ENCODE data around the gene DYNC1LI1. TPM values are rescaled to one million over a fixed set of nuclear protein-coding genes. Genes with fewer than 3 reads are reported as not detected.

The DYNC1LI1 gene
- total RNA-seq, 2 experiments from 2014 or later: 28.6 to 48.7 TPM

DNA sequence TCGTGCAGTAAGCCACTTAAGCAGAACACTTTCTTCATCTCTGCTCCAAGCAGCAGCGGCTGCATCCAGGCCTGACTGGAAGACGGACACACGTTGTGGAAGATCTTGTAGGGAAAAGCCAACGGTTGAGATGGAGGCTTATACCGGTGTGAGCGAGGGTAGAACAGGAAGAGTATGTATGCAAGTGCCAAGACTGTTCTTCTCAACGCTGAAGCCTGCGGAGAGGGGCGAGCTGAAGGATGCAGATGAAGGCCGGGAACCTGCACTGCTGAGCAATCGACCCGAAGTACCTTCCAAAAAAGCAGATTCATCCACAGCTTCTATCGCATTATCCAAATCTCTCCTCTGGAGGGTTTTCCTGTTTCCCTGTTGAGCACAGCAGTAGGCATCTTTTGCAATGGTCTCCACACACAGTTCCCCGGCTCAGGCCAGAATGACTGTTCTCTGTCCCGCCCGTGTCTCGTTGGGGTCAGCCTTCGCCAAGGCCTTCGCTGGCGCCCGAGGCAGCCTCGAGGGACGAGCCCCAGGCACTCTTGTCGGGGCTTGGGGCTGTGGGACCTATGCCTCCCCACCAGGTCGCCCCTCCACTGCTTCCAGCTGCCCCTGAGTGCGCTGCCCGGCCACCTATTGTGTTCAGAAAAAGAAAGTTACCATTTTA is 22.2 kb upstream of the DYNC1LI1 start:
- no peak overlapping the region for H3K4me2 ChIP-seq (ENCODE audit: low read length)
- no TSS peak for BruUV-seq (replicated peaks)
- CTCF ChIA-PET (ENCODE audit: unreplicated experiment): no interaction called here

DNA sequence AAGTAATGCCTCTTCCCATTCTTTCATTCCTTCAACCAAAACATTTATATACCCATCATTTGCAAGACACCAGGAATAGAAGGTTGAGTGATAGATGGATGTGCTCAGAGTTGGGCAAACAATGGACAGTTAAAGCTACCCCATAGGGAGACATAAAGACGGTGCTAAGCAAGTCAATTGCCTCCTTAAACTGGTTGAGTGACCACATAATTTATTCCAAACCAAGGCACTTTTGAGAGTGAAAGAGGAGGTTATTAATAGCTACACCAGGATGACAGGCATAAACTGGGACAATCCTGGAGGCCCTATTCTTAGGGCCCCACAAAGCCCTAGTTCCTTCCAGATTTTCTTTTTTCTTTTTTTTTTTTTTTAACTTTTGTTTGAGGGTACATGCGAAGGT is 21.4 kb upstream of the DYNC1LI1 start:
- TF ChIP-seq EZH2phosphoT487 (IDR thresholded peaks at IDR 0.05; ENCODE audit: borderline replicate concordance, low read depth, low read length): no peak
- TF ChIP-seq, protein P1, sequence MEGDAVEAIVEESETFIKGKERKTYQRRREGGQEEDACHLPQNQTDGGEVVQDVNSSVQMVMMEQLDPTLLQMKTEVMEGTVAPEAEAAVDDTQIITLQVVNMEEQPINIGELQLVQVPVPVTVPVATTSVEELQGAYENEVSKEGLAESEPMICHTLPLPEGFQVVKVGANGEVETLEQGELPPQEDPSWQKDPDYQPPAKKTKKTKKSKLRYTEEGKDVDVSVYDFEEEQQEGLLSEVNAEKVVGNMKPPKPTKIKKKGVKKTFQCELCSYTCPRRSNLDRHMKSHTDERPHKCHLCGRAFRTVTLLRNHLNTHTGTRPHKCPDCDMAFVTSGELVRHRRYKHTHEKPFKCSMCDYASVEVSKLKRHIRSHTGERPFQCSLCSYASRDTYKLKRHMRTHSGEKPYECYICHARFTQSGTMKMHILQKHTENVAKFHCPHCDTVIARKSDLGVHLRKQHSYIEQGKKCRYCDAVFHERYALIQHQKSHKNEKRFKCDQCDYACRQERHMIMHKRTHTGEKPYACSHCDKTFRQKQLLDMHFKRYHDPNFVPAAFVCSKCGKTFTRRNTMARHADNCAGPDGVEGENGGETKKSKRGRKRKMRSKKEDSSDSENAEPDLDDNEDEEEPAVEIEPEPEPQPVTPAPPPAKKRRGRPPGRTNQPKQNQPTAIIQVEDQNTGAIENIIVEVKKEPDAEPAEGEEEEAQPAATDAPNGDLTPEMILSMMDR (conservative IDR thresholded peaks at IDR 0.05; ENCODE audit: low read length): no peak
- POLR2A ChIA-PET: interaction anchor here (0.7 kb wide), 1 partner anchor 97 kb away, joined by 3 read pairs; no protein-coding TSS in a partner anchor

More for the DNA sequence above, 22.2 kb upstream of the DYNC1LI1 start:
- Histone ChIP-seq H2AFZ (ENCODE audit: low read length) (no peak overlapping the region), H3K9me3 (ENCODE audit: low read length) (no peaks in the 10 kb centered on the region), H4K20me1 (ENCODE audit: insufficient read depth, low read length) (no peaks in the 10 kb centered on the region), H3K79me2 (ENCODE audit: insufficient read depth, low read depth, low read length) (no peaks in the 10 kb centered on the region), H3K36me3 (ENCODE audit: insufficient read depth, low read length) (no peaks in the 10 kb centered on the region), H3K4me3 (ENCODE audit: low read depth, low read length, poor library complexity, severe bottlenecking) (no peak overlapping the region), H3K4me1 (ENCODE audit: insufficient read depth, low read length, poor library complexity, severe bottlenecking) (no peaks in the 10 kb centered on the region), H3K9me2 (ENCODE audit: insufficient read depth, low read length) (no peaks in the 10 kb centered on the region), H3K27ac (ENCODE audit: low read depth, low read length, poor library complexity, severe bottlenecking) (no peak overlapping the region)
- intact Hi-C loops (cut with micrococcal nuclease; ENCODE audit: unreplicated experiment): no loop called here
- no peak for DNase-seq (ENCODE audit: low spot score)
- POLR2A ChIA-PET: no interaction called here
- TF ChIP-seq, protein P1 (conservative IDR thresholded peaks at IDR 0.05; ENCODE audit: low read length): no peak
- no peak for TF ChIP-seq EZH2phosphoT487 (IDR thresholded peaks at IDR 0.05; ENCODE audit: borderline replicate concordance, low read depth, low read length)

DNA sequence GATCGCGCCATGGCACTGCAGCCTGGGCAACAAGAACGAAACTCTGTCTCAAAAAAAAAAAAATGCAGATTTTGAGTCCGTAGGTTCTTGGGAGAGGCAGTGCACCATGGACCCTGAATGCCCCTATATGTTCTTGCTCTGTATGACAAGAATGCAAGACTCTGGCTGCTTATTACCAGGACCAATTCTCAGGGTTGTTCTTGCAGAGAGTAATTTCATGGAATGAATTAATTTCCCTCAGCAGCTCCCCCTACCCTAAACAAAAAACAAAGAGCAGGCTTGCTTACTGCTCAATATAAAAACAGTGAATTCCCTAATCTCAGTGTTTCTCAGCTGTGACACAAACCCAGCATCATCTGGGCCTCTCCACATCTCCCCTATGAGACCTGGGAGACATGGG is 20.5 kb upstream of the DYNC1LI1 start:
- Histone ChIP-seq H3K36me3 (ENCODE audit: insufficient read depth, low read length) (no peaks in the 10 kb centered on the region), H3K79me2 (ENCODE audit: insufficient read depth, low read depth, low read length) (no peaks in the 10 kb centered on the region), H3K9me3 (ENCODE audit: low read length) (no peaks in the 10 kb centered on the region), H4K20me1 (ENCODE audit: insufficient read depth, low read length) (no peaks in the 10 kb centered on the region), H3K4me1 (ENCODE audit: insufficient read depth, low read length, poor library complexity, severe bottlenecking) (no peaks in the 10 kb centered on the region), H3K9me2 (ENCODE audit: insufficient read depth, low read length) (no peaks in the 10 kb centered on the region), H3K27ac (ENCODE audit: low read depth, low read length, poor library complexity, severe bottlenecking) (no peak overlapping the region), H2AFZ (ENCODE audit: low read length) (no peak overlapping the region), H3K4me2 (ENCODE audit: low read length) (no peak overlapping the region), H3K4me3 (ENCODE audit: low read depth, low read length, poor library complexity, severe bottlenecking) (no peak overlapping the region)
- BruUV-seq (replicated peaks): no TSS peak
- TF ChIP-seq, protein P1 (conservative IDR thresholded peaks at IDR 0.05; ENCODE audit: low read length): no peak
- no peak for TF ChIP-seq EZH2phosphoT487 (IDR thresholded peaks at IDR 0.05; ENCODE audit: borderline replicate concordance, low read depth, low read length)
- CTCF ChIA-PET (ENCODE audit: unreplicated experiment): no interaction called here
- POLR2A ChIA-PET: interaction anchor here (0.6 to 0.7 kb wide), 3 partner anchors 41 to 182 kb away, joined by 3 read pairs; no protein-coding TSS in a partner anchor
- intact Hi-C loops (cut with micrococcal nuclease; ENCODE audit: unreplicated experiment): no loop called here
- DNase-seq (ENCODE audit: low spot score): no peak

More for the DNA sequence above, 21.4 kb upstream of the DYNC1LI1 start:
- H3K4me1 ChIP-seq (ENCODE audit: insufficient read depth, low read length, poor library complexity, severe bottlenecking): no peaks in the 10 kb centered on the region
- no peaks in the 10 kb centered on the region for H4K20me1 ChIP-seq (ENCODE audit: insufficient read depth, low read length)
- no peak overlapping the region for H3K27ac ChIP-seq (ENCODE audit: low read depth, low read length, poor library complexity, severe bottlenecking)
- H3K36me3 ChIP-seq (ENCODE audit: insufficient read depth, low read length): no peaks in the 10 kb centered on the region
- H3K79me2 ChIP-seq (ENCODE audit: insufficient read depth, low read depth, low read length): no peaks in the 10 kb centered on the region
- no peak overlapping the region for H3K4me3 ChIP-seq (ENCODE audit: low read depth, low read length, poor library complexity, severe bottlenecking)
- no peak overlapping the region for H3K4me2 ChIP-seq (ENCODE audit: low read length)
- DNase-seq (ENCODE audit: low spot score): no peak
- CTCF ChIA-PET (ENCODE audit: unreplicated experiment): no interaction called here
- no peaks in the 10 kb centered on the region for H3K9me2 ChIP-seq (ENCODE audit: insufficient read depth, low read length)
- no peak overlapping the region for H2AFZ ChIP-seq (ENCODE audit: low read length)
- BruUV-seq (replicated peaks): no TSS peak
- no peaks in the 10 kb centered on the region for H3K9me3 ChIP-seq (ENCODE audit: low read length)
- intact Hi-C loops (cut with micrococcal nuclease; ENCODE audit: unreplicated experiment): no loop called here
